PC-9 (cell line): Measurements from ENCODE around the gene MYO5B. TPM values are rescaled to one million over a fixed set of nuclear protein-coding genes. Genes with fewer than 3 reads are reported as not detected.
A peak's percentile ranks its signal among the peaks of the same experiment; 100 is the strongest.

ENCODE experiments used
- BruUV-seq: library from RNA; stranded (reverse); fragments of 400-500 nt; replicated peaks from 2 replicates; lab custom pipeline; 2021; lab: Mats Ljungman, UMichigan
- CTCF ChIA-PET: fragments of 300-600 bp; sonication (Branson Sonifier 250); formaldehyde crosslinking; loops from one replicate; lab custom pipeline; 2022; ENCODE audit warnings: antibody characterized with exemption; lab: Charles Lee
- POLR2A ChIA-PET: fragments of 300-600 bp; sonication (Branson Sonifier 250); formaldehyde crosslinking; loops from one replicate; lab custom pipeline; 2022; ENCODE audit warnings: antibody characterized with exemption; ENCODE audit not compliant: unreplicated experiment; lab: Charles Lee
- DNase-seq, 2 experiments: peaks; one replicate each; pipeline versions ENCODE4 v3.0.0 to v3.0.0-alpha.2; 2015 to 2022; ENCODE audit warnings: mixed read lengths in 1 of 2
- H2AFZ ChIP-seq: fragments of 200-600 bp; sonication (generic); 2 replicates; pipeline ENCODE4 v1.8.1; 2017; ENCODE audit warnings: antibody characterized with exemption
- H3F3A ChIP-seq: fragments of 200-600 bp; sonication (generic); 2 replicates; pipeline ENCODE4 v1.8.1; 2017; ENCODE audit warnings: antibody characterized with exemption, mild to moderate bottlenecking, low read depth; ENCODE audit not compliant: insufficient read depth
- H3K27ac ChIP-seq: fragments of 200-600 bp; sonication (generic); 2 replicates; pipeline ENCODE4 v1.6.1; 2016; ENCODE audit warnings: mixed run types
- H3K27me3 ChIP-seq: fragments of 200-600 bp; sonication (generic); 2 replicates; pipeline ENCODE4 v1.6.1; 2016; ENCODE audit warnings: low read depth, mixed run types; ENCODE audit not compliant: insufficient read depth
- H3K36me3 ChIP-seq: fragments of 200-600 bp; sonication (generic); 2 replicates; pipeline ENCODE4 v1.6.1; 2016; ENCODE audit warnings: low read depth, mixed run types
- H3K4me1 ChIP-seq: fragments of 200-600 bp; sonication (generic); replicated peaks from 2 replicates; pipeline ENCODE4 v1.6.1; 2016; ENCODE audit warnings: mixed run types; ENCODE audit not compliant: insufficient read depth
- H3K4me2 ChIP-seq: fragments of 200-600 bp; sonication (generic); 2 replicates; pipeline ENCODE4 v1.6.1; 2017; ENCODE audit warnings: mixed run types
- H3K4me3 ChIP-seq: fragments of 200-600 bp; sonication (generic); 2 replicates; pipeline ENCODE4 v1.6.1; 2016; ENCODE audit warnings: mixed run types
- H3K79me2 ChIP-seq: fragments of 200-600 bp; sonication (generic); 2 replicates; pipeline ENCODE4 v1.6.1; 2017; ENCODE audit warnings: low read depth, mixed run types
- H3K9me2 ChIP-seq: fragments of 200-600 bp; sonication (generic); 2 replicates; pipeline ENCODE4 v1.8.1; 2017; ENCODE audit warnings: mild to moderate bottlenecking; ENCODE audit not compliant: insufficient read depth
- H3K9me3 ChIP-seq: fragments of 200-600 bp; sonication (generic); 2 replicates; pipeline ENCODE4 v1.8.1; 2016; ENCODE audit warnings: low read depth; ENCODE audit not compliant: insufficient read depth
- H4K20me1 ChIP-seq: fragments of 200-600 bp; sonication (generic); 2 replicates; pipeline ENCODE4 v1.8.1; 2017; ENCODE audit not compliant: insufficient read depth
- CTCF ChIP-seq: fragments of 200-600 bp; sonication (generic); conservative IDR thresholded peaks from 2 replicates; pipeline ENCODE4 v1.6.1; 2017; ENCODE audit warnings: mixed run types, antibody characterized with exemption, mild to moderate bottlenecking, moderate library complexity
- EZH2 ChIP-seq: fragments of 200-600 bp; sonication (generic); IDR thresholded peaks from 2 replicates; pipeline ENCODE4 v1.8.0; 2017; ENCODE audit warnings: antibody characterized with exemption, low read depth
- intact Hi-C: fragments of 100-400 bp; cut with micrococcal nuclease; formaldehyde crosslinking; loops from one replicate; pipeline ENCODE4 v1.10.0; 2022; ENCODE audit not compliant: unreplicated experiment
- total RNA-seq: library from RNA; stranded (reverse); gene quantifications from 2 replicates; pipeline ENCODE4 v1.2.3, GENCODE V29; 2021

MYO5B gene
- total RNA-seq, 1 experiment from 2014 or later, result 25.4 TPM

- no peaks in the 10 kb centered on the region for H3K9me2 ChIP-seq
- intact Hi-C loops, result loop anchor here (1.0 kb wide), 3 partner anchors 90 to 348 kb away; no protein-coding TSS in a partner anchor
- no peaks in the 10 kb centered on the region for H3K27me3 ChIP-seq
- H3K4me3 ChIP-seq, result no peak overlapping the region
- no peaks in the 10 kb centered on the region for H3K36me3 ChIP-seq
- no peaks in the 10 kb centered on the region for H4K20me1 ChIP-seq
- H3K4me1 ChIP-seq, result peaks cover 11% of the 10 kb centered on the region
- H3K9me3 ChIP-seq, result no peaks in the 10 kb centered on the region
- no peak overlapping the region for H3K27ac ChIP-seq
- BruUV-seq, result no TSS peak
- 0 out of 2 replicates have a peak overlapping the region, but pooled peaks have one; percentile 10 for H3K4me2 ChIP-seq
- peak; percentile 66 for DNase-seq
- H3K79me2 ChIP-seq, result no peaks in the 10 kb centered on the region
- no peak overlapping the region for H2AFZ ChIP-seq
- ChIA-PET POLR2A (interaction anchor here (0.7 kb wide), 1 partner anchor 45 kb away, joined by 3 read pairs; the partner anchor contains the start of gene ACAA2), CTCF (interaction anchor here (0.6 to 1.6 kb wide), 8 partner anchors 9 to 371 kb away, joined by 3 to 9 read pairs (median 4); partner anchors contain the start of gene C18orf32)
- H3F3A ChIP-seq, result no peaks in the 10 kb centered on the region
- TF ChIP-seq EZH2 (no peak), CTCF (peak; percentile 95)
Observed at GRCh38 chr18:49858309-49859020, 336.5 kb downstream of the MYO5B start.

- Histone ChIP-seq H3K4me3 (no peak overlapping the region), H3K36me3 (no peaks in the 10 kb centered on the region), H3K27me3 (no peaks in the 10 kb centered on the region), H3F3A (no peaks in the 10 kb centered on the region), H3K9me2 (no peaks in the 10 kb centered on the region), H3K4me1 (peaks cover 11% of the 10 kb centered on the region), H3K9me3 (no peaks in the 10 kb centered on the region), H4K20me1 (no peaks in the 10 kb centered on the region), H2AFZ (no peak overlapping the region), H3K4me2 (no peak overlapping the region), H3K79me2 (no peaks in the 10 kb centered on the region), H3K27ac (no peak overlapping the region)
- ChIA-PET CTCF (interaction anchor here (1.0 to 1.6 kb wide), 4 partner anchors 8 to 371 kb away, joined by 3 to 5 read pairs (median 4); partner anchors contain the start of gene C18orf32), POLR2A (no interaction called here)
- DNase-seq, result no peak
- BruUV-seq, result no TSS peak
- TF ChIP-seq CTCF, result no peak
- TF ChIP-seq EZH2, result no peak
- intact Hi-C loops, result loop anchor here (1.0 kb wide), 3 partner anchors 89 to 347 kb away; no protein-coding TSS in a partner anchor
Observed at GRCh38 chr18:49857708-49858107, 337.2 kb downstream of the MYO5B start.

- DNase-seq, result no peak
- Histone ChIP-seq H3K4me2 (no peak overlapping the region), H3F3A (no peaks in the 10 kb centered on the region), H3K9me3 (no peaks in the 10 kb centered on the region), H3K4me3 (no peak overlapping the region), H4K20me1 (no peaks in the 10 kb centered on the region), H3K9me2 (no peaks in the 10 kb centered on the region), H3K27ac (no peak overlapping the region), H3K36me3 (no peaks in the 10 kb centered on the region), H3K27me3 (no peaks in the 10 kb centered on the region), H2AFZ (no peak overlapping the region), H3K4me1 (peaks cover 11% of the 10 kb centered on the region), H3K79me2 (no peaks in the 10 kb centered on the region)
- POLR2A ChIA-PET, result no interaction called here
- TF ChIP-seq EZH2, result no peak
- CTCF ChIA-PET, result no interaction called here
- intact Hi-C loops, result no loop called here
- BruUV-seq, result no TSS peak
Observed at GRCh38 chr18:49856496-49856895, 338.5 kb downstream of the MYO5B start.
